ENCODE data around the gene PPP1R36.

DNA sequence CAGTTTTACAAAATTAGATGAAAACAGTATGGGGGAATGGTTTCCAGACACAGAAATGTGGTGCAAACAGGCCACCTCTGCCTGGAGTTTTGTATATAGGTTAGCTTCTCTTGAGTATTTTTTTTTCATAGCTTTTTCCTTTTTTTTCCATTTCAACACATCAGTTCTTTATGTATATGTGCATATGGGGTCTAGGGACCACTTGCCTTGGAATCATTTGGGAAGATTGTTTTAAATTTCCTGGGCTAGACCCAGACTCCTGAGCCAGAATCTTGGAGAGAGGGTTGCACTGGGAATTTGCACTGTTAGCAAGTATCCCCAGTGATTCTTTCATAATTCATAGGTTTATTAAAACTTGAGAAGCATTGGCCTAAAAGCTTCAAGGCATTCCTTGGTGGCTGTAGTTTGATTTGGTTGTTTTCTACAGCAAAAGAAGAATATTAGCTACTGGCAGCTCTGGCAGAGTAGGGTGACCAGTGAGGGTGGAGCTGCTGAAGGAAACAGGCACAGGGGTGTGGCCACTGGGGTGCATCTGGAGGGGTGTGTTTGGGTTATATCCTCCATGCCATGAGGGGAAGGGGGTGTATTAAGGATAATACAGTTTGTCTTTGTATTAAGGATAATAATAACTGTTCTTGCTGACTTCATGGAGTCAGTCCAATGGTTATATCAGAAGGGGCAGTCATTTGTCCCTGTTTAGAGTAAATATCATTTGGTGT, 22.8 kb downstream of the PPP1R36 start:
- TF ChIP-seq, protein P1, sequence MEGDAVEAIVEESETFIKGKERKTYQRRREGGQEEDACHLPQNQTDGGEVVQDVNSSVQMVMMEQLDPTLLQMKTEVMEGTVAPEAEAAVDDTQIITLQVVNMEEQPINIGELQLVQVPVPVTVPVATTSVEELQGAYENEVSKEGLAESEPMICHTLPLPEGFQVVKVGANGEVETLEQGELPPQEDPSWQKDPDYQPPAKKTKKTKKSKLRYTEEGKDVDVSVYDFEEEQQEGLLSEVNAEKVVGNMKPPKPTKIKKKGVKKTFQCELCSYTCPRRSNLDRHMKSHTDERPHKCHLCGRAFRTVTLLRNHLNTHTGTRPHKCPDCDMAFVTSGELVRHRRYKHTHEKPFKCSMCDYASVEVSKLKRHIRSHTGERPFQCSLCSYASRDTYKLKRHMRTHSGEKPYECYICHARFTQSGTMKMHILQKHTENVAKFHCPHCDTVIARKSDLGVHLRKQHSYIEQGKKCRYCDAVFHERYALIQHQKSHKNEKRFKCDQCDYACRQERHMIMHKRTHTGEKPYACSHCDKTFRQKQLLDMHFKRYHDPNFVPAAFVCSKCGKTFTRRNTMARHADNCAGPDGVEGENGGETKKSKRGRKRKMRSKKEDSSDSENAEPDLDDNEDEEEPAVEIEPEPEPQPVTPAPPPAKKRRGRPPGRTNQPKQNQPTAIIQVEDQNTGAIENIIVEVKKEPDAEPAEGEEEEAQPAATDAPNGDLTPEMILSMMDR (IDR thresholded peaks at IDR 0.05): no peak
- no peak for TF ChIP-seq POLR2A (IDR thresholded peaks at IDR 0.05)

Data from heart left ventricle (tissue), 13 donors.